NCI-H2029 treated with DMSO at 0.1 percent for 48 hours (cell line): ENCODE measurements around the gene C17orf67.
A peak's percentile ranks its signal among the peaks of the same experiment; 100 is the strongest.

Experiments
- DNase-seq: peaks from one replicate; lab custom pipeline; 2025; lab: John Stamatoyannopoulos, UW

The C17orf67 gene, protein sequence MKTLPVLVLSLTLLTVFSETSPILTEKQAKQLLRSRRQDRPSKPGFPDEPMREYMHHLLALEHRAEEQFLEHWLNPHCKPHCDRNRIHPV

DNA sequence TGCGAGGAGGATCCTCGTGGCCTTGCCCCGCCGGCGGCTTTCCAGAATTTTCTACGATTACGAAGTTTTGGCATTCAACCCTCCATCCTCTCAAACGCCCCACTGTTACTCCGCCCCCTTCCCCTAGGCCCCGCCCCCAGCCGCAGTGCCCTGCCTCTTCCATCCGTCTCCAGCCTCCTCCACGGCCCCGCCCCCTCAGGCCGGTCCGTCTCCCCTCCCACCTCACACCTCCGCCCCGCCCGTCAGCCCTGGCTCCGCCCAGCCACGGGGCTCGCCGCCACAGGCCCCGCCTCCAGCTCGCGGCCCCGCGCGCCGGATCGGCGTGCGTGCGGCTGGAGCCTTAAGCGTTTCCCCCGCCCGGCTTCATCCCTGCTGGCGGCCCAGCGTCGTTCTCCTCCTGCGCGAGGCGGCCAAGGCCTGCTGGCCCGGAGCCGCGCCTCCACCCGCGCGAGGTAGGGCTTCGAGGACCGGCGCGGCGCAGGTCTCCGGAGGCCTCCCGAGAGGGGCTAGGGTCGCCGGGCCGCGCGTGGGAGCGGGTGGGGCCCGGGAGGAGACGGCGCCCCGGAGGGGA, at the start of gene C17orf67, which contains the start of gene DGKE:
Gene C17orf67 (minus strand): TSS at position 112 of the 571 bp plus-strand sequence. CDS start 18,110 bp downstream, outside the sequence.
Gene DGKE (plus strand): TSS at position 343 of the 571 bp plus-strand sequence. CDS start 645 bp downstream, outside the sequence.
- peak; percentile 53 for DNase-seq

DNA sequence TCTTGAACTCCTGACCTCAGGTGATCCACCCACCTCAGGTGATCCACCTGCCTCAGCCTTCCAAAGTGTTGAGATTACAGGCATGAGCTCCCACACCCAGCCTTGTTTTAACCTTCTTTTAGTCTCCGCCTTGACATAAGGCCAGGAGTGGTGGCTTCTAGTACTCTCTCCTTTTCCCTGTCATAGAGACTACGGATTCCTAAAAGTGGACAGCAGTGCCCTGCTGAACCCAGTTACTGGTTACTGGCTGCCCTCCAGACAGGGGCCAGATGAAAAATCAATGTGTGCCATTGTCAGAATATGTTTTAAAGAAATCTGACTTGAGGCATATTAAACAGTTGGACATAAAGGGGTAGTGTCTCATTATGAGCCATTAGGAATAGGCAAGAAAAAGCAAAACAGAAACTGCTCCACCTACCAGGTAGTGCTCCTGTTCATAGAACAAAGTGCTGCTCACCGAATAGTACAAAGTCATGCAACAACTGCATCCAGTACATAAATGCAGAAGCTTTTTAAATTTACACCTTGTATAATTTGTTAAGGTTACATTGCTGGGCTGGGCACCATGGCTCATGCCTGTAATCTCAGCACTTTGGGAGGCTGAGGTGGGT, 48.1 kb upstream of the C17orf67 start:
- DNase-seq = no peak

DNA sequence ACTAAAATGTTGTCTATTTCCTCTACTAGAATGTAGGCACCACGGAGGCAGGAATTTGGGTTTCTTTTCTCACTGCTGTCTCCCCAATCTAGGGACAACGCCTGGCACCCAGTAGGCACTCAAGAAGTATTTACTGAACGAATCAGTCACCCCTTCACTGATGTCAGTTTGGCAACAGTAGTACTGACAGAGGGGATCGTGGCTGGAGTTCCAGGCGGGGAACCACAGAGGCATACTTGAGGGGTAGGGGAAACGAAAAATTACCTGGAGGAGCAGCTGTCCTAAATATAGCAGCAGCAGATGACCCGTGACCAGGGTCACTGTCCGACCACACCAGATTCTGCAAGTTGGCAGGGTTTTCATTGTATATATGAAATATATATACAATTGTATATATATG, 46.9 kb upstream of the C17orf67 start:
- no peak for DNase-seq

DNA sequence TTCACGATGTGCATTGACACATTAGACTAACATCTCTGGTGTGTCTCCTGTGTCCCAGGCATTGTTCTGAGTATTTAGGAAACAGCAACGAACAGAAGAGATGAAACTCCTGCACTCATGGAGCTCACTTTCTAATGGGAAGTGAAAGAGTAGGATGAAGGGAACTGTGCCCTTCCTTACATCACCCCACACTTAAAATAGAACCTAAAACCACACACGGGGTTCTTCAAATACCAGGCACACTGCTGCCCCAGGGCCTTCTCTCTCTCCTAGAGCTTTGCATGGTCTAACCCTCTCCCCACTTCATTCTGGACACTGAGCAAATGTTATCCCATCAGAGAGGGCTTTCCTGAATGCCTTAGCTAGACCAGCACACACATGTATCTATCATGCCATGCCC, 46.4 kb upstream of the C17orf67 start:
- DNase-seq = no peak

DNA sequence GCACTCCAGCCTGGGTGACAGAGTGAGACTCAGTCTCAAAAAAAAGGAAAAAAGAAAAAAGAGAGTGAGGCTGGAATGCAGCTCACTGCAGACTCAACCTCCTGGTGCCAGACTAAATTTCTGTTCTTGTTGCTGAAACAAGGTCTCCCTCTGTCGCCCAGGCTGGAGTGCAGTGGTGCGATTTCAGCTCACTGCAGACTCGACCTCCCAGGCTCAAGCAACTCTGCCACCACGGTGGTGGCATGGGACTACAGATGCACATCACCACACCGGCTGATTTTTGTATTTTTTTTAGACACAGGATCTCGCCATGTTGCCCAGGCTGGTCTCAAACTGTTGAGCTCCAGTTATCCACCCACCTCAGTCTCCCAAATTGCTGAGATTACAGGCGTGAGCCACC, 45.6 kb upstream of the C17orf67 start:
- DNase-seq = no peak

DNA sequence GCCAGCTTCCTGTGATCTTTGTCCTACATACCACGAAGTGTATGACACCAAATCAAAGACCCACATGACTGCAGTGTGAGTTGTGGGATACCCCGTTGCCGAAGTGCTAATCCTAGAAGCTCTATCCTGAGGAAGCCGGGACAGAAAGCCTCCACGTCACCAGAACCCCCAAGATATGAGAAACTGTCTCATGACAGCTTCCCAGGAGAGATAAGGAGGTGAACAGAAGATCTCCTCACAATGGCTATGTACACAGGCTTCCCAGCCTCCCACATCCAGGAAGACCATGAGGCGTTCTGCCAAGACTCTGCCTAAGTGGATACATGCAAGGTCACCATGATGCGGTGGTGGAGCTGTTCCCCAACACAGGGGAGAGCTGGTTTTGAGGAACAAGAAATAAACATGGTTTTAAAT, 43.1 kb upstream of the C17orf67 start:
- no peak for DNase-seq

DNA sequence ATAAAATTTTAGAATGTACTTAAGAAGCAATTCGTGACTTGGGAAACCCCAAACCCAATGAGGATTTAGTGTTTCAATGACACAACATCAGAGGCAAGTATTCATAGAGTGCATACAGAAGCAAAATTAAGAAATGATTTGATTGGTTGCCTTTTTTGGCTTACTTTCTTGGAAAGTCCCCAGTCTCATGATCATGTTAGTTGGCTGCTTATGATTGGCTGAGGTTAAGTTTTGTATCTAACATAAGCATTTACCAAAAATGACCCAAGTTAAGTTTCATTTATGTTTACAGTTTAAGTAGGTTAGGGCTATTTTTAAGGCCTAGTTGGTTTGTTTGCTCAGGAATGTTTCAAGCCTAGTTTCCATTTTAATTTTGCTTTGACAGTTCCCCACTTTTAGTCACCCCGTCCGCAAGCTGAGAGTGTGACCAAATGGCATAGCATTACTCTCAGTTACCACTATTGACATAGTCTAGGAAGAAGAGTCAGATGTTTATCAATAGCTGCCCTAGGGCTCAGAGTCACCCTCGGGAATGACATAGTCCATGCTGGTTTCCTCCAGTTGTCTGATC, 36.4 kb upstream of the C17orf67 start:
- no peak for DNase-seq

DNA sequence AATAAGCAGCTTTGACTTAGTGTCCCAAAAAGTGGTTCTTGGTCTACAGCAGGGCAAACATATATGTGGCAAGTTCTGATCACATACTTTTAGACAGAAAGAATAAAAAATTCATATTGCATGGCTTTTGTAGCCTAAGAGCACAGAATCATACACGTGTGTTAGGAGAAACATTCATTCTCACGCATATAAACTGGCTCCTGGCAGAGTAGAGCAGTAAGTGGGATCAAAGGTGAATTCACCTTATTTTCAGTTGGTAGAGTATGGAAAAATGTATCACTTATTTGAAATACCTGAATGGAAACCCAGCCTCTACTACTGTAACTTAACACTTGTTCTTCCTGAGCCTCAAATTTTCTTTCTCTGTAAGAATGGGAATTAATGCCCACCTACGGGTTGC, 35.0 kb upstream of the C17orf67 start:
- DNase-seq = no peak

DNA sequence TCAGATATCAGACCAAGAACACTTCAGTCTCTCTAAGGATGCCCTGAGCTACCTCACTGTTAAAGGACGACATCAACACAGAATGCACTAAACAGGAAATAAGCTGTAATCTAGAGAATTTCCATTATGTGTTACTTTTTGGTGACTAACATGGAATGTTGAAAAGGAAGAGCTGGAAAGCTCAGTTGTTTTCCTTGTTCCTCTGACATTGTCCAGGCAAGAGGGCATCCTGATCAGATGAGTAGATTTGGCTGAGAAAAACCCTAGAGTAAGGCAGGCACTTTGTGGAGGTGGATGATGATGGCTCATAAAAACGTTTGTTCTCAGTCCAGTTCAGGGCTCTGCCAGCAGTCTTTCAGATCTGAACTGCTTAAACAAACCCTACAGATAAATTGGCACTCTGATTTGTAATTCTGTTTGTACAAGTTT, 34.2 kb upstream of the C17orf67 start:
- peak; percentile 33 for DNase-seq

DNA sequence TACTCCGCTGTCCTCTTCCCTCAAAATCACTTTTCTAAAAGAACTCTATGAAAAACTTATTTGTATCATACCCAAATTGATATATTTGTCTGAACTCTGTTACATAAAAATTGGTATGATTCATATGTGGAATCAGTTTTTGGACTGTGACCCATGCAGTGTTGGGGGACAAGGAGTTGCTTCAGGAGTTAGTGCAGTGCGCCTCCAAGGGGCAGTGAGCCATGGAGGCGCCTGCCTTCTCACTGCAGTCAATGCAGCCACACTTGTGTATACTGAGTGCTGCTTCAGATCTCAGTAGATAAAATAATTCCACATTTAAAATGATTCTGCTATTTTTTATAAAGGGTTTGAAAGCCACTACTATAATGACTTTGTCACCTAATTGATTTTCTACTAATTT, 32.8 kb upstream of the C17orf67 start:
- no peak for DNase-seq

DNA sequence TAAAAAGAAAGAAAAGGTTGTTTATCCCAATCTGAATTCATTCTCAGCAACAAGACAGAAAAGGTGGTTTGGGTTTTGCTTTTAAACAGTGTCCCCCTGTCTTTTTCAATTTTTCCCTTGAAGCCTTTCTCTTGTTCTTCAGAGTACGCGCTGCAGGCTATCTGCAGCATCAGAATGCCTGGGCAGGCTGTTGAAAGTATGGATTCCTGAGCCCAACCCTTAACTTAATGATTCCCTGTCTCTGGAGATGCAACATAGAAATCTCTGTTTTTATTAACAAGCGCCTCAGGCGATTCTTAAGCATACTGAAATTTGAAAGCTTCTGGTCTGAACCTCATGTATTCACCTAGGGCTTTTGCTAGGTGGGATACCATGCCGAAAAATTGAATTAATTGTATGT, 32.4 kb upstream of the C17orf67 start:
- DNase-seq = no peak

DNA sequence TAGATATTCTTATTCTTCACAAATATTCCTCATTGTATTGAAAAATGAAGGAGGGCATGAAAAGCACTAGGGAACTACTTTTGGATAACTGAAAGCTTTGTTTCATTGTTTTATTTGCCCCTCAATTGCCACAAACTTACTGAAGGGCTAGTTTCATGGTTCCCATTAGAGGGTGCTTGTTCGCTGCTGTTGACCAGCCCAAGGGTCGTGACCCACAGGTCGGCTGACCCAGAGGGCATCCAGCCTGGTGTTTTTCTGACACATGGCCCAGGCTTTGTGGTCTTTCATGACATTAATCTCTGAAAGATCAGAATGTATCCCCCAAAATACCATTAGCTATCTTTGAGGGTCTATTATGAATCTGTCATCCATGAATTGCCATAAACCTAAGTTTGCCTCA, 30.3 kb upstream of the C17orf67 start:
- DNase-seq = no peak

DNA sequence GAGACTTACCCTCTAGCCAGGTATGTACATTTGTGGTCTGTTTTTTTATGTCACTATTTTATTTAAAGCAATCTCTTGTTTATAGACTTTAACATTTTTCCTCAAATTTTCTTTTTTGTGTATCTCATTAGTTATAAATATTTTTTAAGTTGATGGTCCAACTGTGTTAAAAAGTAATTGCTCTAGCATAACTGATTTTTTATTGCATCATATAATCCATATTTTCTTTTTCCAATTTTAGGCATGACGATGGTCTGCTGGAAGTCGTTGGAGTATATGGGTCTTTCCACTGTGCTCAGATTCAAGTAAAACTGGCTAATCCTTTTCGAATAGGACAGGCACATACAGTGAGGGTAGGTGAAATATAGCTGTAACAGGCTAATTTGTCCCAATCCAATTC, 28.2 kb upstream of the C17orf67 start:
- DNase-seq = no peak

DNA sequence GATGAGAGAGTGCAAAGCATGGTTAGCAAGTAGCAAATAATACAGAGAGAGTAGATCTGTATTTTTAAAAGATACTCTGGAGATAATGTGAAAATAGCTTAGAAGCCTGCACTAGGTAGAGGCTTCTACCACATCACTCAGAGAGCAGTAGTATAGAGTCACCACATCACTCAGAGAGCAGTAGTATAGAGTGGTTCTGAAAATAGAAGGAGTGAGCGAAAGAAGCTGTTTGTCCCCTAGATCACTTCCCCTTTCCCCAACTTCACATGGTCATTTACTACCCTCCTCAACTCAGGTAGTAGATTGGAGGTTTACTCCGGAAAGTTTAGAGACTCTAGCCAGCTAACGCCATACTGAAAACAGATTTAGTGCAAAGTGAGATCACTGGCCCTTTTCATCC, 17.3 kb upstream of the C17orf67 start:
- DNase-seq = no peak

DNA sequence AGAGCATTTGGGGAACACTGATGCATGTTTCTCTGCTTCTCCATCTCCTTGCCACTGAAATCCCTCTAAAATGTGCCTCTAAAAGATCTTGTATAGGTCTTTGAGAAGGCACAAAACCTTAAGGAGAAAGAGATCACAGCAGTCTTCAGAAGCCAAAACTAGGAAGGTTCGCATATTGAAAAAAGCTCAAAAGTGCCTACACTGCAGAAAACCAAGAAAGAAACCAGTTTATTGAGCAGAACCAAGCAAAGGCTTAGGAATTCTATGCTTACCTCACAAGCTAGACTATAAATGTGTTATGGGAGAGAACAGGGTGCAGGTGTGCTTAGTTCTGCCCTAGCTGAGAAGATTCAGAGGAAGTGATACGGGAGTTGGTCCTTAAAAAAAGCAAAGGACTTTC, 16.9 kb upstream of the C17orf67 start:
- no peak for DNase-seq

DNA sequence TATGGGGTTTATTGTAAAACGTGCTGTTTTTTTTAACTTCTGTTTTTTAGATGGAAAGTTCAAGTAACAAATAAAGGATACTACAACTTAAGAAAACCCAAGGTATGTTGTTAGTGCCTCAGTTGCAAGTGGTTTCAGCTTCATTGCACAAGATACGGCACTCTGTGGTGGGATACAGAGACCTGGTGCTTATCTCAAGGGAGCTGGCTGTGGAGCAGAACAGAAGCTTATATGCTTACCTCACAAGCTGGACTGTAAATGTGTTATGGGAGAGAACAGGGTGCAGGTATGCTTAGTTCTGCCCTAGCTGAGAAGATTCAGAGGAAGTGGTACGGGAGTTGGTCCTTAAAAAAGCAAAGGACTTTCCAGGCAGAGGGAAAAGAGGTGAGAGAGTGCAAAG, 15.4 kb upstream of the C17orf67 start:
- no peak for DNase-seq

DNA sequence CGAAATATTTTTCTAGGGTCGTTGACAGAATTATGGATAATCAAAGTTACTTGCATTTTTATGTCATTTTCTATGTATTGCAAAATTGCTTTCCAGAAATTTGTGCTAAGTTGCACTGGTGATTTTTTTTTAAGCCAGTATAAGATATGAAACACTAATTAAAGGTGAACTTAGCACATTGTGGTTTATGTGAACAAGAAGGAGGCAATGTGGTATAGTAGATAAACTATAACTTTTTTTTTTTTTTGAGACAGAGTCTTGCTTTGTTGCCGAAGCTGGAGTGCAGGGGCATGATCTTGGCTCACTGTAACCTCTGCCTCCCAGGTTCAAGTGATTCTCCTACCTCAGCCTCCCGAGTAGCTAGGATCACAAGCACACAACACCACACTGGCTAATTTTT, 13.4 kb upstream of the C17orf67 start:
- no peak for DNase-seq

DNA sequence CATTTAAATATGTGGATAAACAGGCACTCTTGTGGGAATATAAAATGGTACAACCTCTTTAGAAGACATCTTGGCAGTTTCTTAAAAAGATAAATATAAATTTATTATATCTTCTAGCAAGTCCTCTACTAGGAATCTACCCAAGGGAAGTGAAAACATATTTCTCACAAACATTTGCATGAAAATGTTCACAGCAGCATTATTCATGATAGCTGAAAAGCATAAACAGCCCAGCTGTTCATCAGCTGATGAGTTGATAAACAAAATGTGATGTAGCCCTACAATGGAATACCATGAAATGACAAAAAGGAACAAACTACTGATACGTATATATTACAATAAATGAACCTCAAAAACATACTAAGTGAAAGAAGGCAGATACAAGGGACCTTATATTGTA, 12.2 kb upstream of the C17orf67 start:
- DNase-seq = no peak

DNA sequence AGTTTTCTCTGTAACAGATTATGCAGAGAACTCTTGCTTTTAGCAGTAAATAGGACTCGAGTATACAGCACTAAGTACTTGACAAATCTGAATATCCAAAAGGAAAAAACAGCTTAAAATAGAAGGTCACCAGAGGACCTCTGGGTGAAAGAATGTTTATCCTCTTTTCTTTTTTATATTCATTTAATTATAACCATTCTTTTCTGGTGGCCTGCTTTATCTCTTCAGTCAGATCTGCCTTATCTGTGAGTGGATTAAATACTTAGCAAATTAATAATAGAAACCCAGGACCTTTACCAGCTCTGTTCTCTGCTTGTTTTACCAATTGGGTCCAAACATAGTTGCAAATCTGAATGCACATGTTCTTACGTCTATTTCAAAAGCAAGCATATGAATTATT, 8.9 kb upstream of the C17orf67 start:
- DNase-seq = no peak

DNA sequence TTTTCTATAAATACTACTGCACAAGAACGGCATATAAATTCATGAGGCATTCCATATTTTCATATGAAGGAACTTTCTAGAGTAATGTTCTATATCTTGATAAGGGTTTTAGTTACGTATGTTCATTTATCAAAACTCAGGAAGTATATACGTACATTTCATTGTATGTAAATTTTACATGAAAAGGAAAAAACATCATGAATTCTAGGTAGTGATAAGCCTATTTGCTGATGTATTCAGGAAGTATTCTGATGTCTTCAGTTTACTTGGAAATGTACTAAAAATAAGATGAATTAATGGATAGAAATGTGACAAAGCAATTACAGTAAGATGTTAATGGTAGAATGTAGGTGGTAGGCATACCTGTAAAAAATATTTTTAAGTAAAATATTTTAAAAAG, 5.0 kb upstream of the C17orf67 start:
- DNase-seq = no peak

DNA sequence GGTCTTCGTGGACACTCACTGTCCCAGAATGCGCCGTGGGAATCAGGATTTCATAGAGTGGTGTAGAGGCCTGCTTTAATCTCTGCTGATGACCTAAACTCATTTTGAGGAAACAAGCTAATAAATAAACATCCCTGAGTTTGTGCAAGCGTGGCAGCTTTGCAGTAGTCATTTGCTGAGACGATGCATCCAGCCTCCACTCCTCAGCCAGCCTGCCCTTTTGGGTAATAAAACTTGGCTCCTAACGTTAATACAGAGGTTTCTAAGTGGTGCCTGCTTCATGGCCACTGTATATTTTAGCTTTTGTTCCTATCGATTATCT, 1.5 kb upstream of the C17orf67 start:
- DNase-seq = no peak

DNA sequence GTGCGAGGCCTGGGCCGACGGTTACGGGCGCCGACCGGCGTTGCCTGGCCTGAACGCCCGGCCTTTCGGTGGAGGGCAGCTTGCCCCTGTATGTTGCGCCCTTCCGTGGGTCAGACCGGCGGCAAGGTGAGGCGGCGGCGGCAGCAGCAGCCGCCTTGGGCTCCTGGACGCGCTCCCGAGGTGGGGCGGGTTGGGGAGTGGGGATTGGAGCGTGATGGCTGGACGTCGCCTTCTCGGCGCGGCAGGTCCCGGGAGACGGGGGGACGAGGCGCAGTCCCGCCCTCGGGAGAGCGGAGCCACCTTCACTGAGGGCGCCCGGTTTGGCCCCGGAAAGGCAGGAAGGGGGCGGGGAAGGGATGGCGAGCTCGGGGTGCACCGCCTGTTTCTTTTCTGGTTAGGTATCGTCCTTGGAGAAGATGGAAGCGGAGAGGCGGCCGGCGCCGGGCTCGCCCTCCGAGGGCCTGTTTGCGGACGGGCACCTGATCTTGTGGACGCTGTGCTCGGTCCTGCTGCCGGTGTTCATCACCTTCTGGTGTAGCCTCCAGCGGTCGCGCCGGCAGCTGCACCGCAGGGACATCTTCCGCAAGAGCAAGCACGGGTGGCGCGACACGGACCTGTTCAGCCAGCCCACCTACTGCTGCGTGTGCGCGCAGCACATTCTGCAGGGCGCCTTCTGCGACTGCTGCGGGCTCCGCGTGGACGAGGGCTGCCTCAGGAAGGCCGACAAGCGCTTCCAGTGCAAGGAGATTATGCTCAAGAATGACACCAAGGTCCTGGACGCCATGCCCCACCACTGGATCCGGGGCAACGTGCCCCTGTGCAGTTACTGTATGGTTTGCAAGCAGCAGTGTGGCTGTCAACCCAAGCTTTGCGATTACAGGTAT, 902 bp upstream of the C17orf67 start:
- DNase-seq = no peak
